Spleen (tissue), 11 donors: ENCODE data around the gene TTC7B. TPM values are rescaled to one million over a fixed set of nuclear protein-coding genes. Genes with fewer than 3 reads are reported as not detected.
"Not testable (repeated sequence)": the region's sequence is repeated elsewhere in the genome, so short reads cannot be mapped to it uniquely, and the experiment has no call there.

Source experiments
- DNase-seq: peaks from one replicate; pipeline ENCODE4 v3.0.0-alpha.2; 2020
- H3K27ac ChIP-seq, 8 donors: fragments of 200-600 bp; sonication (generic) in 7 of 8; 1 replicate in 4 of 8; 2 replicates in 4 of 8; pipeline versions ENCODE4 v1.5.0 to v1.8.0; 2016 to 2021; ENCODE audit warnings: inconsistent platforms in 4 of 8, mild to moderate bottlenecking in 4 of 8, moderate library complexity in 1 of 8
- H3K27me3 ChIP-seq, 7 donors: fragments of 200-600 bp; sonication (generic) in 6 of 7; replicated peaks in 1 of 7; 1 replicate in 4 of 7; 2 replicates in 3 of 7; pipeline versions ENCODE4 v1.5.0 to v1.8.0; 2016 to 2021; ENCODE audit warnings: inconsistent platforms in 3 of 7, mild to moderate bottlenecking in 1 of 7
- H3K36me3 ChIP-seq, 6 donors: fragments of 200-600 bp; sonication (generic) in 5 of 6; 1 replicate in 4 of 6; 2 replicates in 2 of 6; pipeline versions ENCODE4 v1.5.0 to v1.8.0; 2016 to 2021; ENCODE audit warnings: inconsistent platforms in 2 of 6
- H3K4me1 ChIP-seq, 6 donors: fragments of 200-600 bp; sonication (generic) in 5 of 6; 1 replicate in 3 of 6; 2 replicates in 3 of 6; pipeline versions ENCODE4 v1.5.0 to v1.8.0; 2016 to 2021; ENCODE audit warnings: inconsistent platforms in 3 of 6
- H3K4me3 ChIP-seq, 8 donors: fragments of 200-600 bp; sonication (generic) in 7 of 8; 1 replicate in 4 of 8; 2 replicates in 4 of 8; pipeline versions ENCODE4 v1.5.0 to v1.8.0; 2016 to 2021; ENCODE audit warnings: inconsistent platforms in 4 of 8, mild to moderate bottlenecking in 4 of 8, moderate library complexity in 2 of 8
- H3K9me3 ChIP-seq, 8 donors: fragments of 200-600 bp; sonication (generic) in 7 of 8; 1 replicate in 4 of 8; 2 replicates in 4 of 8; pipeline versions ENCODE4 v1.5.0 to v1.8.0; 2016 to 2021; ENCODE audit warnings: inconsistent platforms in 4 of 8
- POLR2A ChIP-seq, 3 donors: fragments of 450-650 bp; IDR thresholded peaks; one replicate each; pipeline ENCODE4 v1.5.1; 2017; ENCODE audit warnings: antibody characterized with exemption in 3 of 3, mild to moderate bottlenecking in 1 of 3
- POLR2AphosphoS5 ChIP-seq, 3 donors: sonication (generic); formaldehyde crosslinking; IDR thresholded peaks; one replicate each; pipeline ENCODE4 v1.5.1; 2017; ENCODE audit warnings: antibody characterized with exemption in 3 of 3
- WGBS, 5 donors: extraction: QIAGEN DNeasy Blood & Tissue Kit in 3 of 5; methylation state at CpG; one replicate each; pipeline versions ENCODE4 v1.1.5 to v1.1.7; 2013 to 2018; 5-methylcytosine and 5-hydroxymethylcytosine counted together
- intact Hi-C: fragments of 100-400 bp; cut with DNase I; formaldehyde crosslinking; loops from one replicate; pipeline ENCODE4 v1.15.0; 2023; ENCODE audit warnings: low total_unique reads
- polyA plus RNA-seq, 3 donors: library from polyadenylated mRNA; stranded (reverse); fragments of 200-250 nt; gene quantifications; one replicate each; pipeline ENCODE4 v1.2.1, GENCODE V29; 2013
- total RNA-seq, 7 donors: library from RNA; depleted of rRNA in 3 of 7; stranded (reverse); fragments of >200 nt in 3 of 7; fragmentation: NEBNext Ultra II Directional in 4 of 7; extraction: Animal tissue kit (Norgen Biotek cat#: 25700) in 4 of 7; gene quantifications; one replicate each; pipeline versions ENCODE4 v1.1.0 to v1.2.1, GENCODE V29; 2016 to 2021
- TF ChIP-seq, protein P1 (sequence below), 11 experiments: fragments of 200-600 bp in 7 of 11; fragments of 450-650 bp in 4 of 11; sonication (generic) in 4 of 11; IDR thresholded peaks in 8 of 11; conservative IDR thresholded peaks in 3 of 11; 1 replicate in 7 of 11; 2 replicates in 4 of 11; pipeline versions ENCODE4 v1.4.0 to v1.8.0; 2016 to 2021; ENCODE audit warnings: antibody characterized with exemption in 11 of 11, inconsistent platforms in 4 of 11, mild to moderate bottlenecking in 1 of 11
- donor health status: healthy with polysubstance abuse.
- donor health status: DM: no; HTN: no; CAD: no; lungs with moderate emphysema.
- donor health status: DM: no; HTN: no; CAD: no.
- donor health status: Bipolar disorder and iron deficiency.
- donor health status: healthy.
- donor health status: DM: no; HTN: no; CAD: no.
- donor health status: DM: yes; HTN: yes; CAD: no.

The TTC7B gene
- total and polyA plus RNA-seq, 10 donors: 6.6 to 98.4 (median 62.6) TPM

DNA sequence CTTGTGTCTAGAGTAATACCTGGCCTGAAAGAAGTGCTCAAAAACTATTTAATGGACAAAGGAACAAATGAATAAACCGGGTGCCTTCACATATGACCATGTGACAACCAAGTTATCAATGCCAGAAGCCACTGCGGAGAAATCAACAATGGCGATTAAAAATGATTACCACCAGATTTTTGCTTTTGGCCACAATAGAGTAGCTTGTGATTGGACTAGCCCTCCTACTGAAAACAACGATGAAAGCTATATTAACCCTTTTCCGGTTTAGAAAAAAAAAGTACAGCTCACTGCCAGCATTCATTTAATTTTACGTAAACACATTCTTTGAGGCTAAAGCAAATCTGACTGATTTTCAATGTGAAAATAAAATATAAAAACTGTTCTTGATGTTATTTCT lies 41.6 kb upstream of the TTC7B start:
- WGBS, 5 donors: 91 to 94% (median 92%) methylated on average over 6 of the region's 6 CpGs
- Histone ChIP-seq H3K36me3 (no peaks in the 10 kb centered on the region), H3K9me3 (no peaks in the 10 kb centered on the region), H3K27me3 (no peaks in the 10 kb centered on the region), H3K4me3 (no peak overlapping the region), H3K27ac (no peak overlapping the region), H3K4me1 (peaks cover 0 to 3% (median 0%) of the 10 kb centered on the region in 6 donors)
- no peak for TF ChIP-seq POLR2AphosphoS5 (IDR thresholded peaks at IDR 0.05)
- TF ChIP-seq, protein P1, sequence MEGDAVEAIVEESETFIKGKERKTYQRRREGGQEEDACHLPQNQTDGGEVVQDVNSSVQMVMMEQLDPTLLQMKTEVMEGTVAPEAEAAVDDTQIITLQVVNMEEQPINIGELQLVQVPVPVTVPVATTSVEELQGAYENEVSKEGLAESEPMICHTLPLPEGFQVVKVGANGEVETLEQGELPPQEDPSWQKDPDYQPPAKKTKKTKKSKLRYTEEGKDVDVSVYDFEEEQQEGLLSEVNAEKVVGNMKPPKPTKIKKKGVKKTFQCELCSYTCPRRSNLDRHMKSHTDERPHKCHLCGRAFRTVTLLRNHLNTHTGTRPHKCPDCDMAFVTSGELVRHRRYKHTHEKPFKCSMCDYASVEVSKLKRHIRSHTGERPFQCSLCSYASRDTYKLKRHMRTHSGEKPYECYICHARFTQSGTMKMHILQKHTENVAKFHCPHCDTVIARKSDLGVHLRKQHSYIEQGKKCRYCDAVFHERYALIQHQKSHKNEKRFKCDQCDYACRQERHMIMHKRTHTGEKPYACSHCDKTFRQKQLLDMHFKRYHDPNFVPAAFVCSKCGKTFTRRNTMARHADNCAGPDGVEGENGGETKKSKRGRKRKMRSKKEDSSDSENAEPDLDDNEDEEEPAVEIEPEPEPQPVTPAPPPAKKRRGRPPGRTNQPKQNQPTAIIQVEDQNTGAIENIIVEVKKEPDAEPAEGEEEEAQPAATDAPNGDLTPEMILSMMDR (IDR thresholded peaks at IDR 0.05 in 8 of 11, conservative IDR thresholded peaks at IDR 0.05 in 3 of 11): no peak
- no peak for TF ChIP-seq POLR2A (IDR thresholded peaks at IDR 0.05)
- intact Hi-C loops: no loop called here
- DNase-seq: no peak

DNA sequence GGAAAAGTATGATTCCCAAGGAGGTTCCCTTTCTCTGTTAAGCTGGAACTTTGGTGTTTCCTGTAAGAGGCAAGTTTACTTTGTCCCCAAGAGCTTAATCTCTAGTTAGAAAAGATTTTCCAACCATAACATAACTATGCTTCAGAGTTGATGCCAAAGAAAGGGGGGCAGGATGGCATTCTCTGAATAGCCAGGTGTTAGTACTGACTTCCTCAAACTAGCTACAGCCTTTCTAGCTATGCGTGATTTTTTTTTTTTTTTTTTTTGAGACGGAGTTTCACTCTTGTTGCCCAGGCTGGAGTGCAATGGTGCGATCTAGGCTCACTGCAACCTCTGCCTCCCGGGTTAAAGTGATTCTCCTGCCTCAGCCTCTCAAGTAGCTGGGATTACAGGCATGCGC lies 39.9 kb upstream of the TTC7B start:
- H3K36me3 ChIP-seq, H3K9me3 ChIP-seq, H3K4me1 ChIP-seq, DNase-seq, H3K27me3 ChIP-seq, H3K27ac ChIP-seq, intact Hi-C loops, H3K4me3 ChIP-seq: not testable (repeated sequence)
- 65 to 71% (median 67%) methylated on average over 5 of the region's 5 CpGs for WGBS, 5 donors

DNA sequence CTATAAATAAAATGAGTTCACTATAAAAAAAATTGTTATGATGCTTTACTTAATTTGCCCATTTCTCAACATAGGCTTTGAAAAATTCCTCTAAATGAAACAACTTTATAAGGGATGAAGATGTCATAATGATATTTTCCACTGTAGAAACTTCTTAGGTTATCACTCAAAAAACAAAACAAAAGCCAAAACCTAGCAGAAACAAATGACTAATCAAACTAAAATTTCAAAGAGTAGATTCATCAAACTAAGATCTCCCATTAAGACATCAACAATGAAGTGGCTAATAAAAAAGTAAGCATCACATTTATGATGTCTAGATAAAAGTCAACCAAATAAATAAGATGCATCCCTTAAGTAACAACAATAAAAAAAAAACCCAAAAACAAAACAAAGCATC lies 36.9 kb upstream of the TTC7B start:
- H3K9me3 ChIP-seq: no peaks in the 10 kb centered on the region
- no peak for DNase-seq
- no peaks in the 10 kb centered on the region for H3K27me3 ChIP-seq
- intact Hi-C loops: no loop called here
- no peak overlapping the region for H3K4me3 ChIP-seq
- peaks cover 0 to 9% (median 2%) of the 10 kb centered on the region in 6 donors for H3K4me1 ChIP-seq
- TF ChIP-seq, protein P1 (IDR thresholded peaks at IDR 0.05 in 8 of 11, conservative IDR thresholded peaks at IDR 0.05 in 3 of 11): no peak
- TF ChIP-seq POLR2A (IDR thresholded peaks at IDR 0.05) (no peak), POLR2AphosphoS5 (IDR thresholded peaks at IDR 0.05) (no peak)
- no peak overlapping the region for H3K27ac ChIP-seq
- peaks cover 0 to 8% (median 0%) of the 10 kb centered on the region in 6 donors for H3K36me3 ChIP-seq

DNA sequence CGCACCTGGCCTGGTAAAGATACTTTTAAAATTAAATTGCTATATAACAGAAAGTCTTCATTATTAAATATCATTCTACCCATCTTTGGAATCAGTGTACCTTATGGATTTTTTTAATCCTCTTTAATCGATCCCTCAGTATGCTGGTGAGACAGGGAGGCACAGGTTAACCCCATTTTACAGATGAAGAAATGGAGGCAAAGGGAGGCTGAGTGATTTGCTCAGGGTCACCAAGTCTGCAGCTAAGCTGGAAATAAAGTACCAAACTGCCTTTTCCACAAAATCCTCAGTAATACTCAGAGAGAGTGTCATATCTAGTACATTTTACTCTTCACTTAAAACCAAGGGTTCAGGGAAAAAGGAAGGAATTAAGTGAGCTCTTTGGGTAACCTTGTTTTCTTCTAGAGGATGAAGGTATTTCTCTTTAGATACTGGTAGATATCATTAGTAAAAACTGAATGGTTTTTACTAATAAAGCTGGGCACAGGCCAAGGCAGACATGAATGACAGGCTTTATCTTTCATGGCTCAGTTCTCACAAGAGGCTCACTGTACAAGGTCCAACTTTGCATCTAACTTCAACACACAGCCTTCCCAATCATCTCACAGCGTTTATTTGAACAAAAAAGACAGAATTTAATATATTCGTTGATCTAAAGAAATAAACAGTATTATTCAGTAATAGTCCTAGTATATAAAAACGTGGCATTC lies 35.3 kb upstream of the TTC7B start:
- DNase-seq: no peak
- H3K4me3 ChIP-seq: no peak overlapping the region
- no peaks in the 10 kb centered on the region for H3K27me3 ChIP-seq
- peaks cover 0 to 8% (median 0%) of the 10 kb centered on the region in 6 donors for H3K36me3 ChIP-seq
- H3K9me3 ChIP-seq: no peaks in the 10 kb centered on the region
- 91 to 95% (median 94%) methylated on average over 5 of the region's 5 CpGs for WGBS, 5 donors
- no peak for TF ChIP-seq POLR2A (IDR thresholded peaks at IDR 0.05)
- TF ChIP-seq POLR2AphosphoS5 (IDR thresholded peaks at IDR 0.05): no peak
- TF ChIP-seq, protein P1 (IDR thresholded peaks at IDR 0.05 in 8 of 11, conservative IDR thresholded peaks at IDR 0.05 in 3 of 11): no peak
- intact Hi-C loops: no loop called here
- H3K4me1 ChIP-seq: peaks cover 0 to 9% (median 2%) of the 10 kb centered on the region in 6 donors
- peak overlapping the region in 4 of 8 donors; percentile 27 to 51 (median 28) for H3K27ac ChIP-seq
